Body of pancreas (tissue), 4 donors: Measurements from ENCODE around the gene ULK4. TPM values are rescaled to one million over a fixed set of nuclear protein-coding genes. Genes with fewer than 3 reads are reported as not detected.
"Not testable (repeated sequence)": the region's sequence is repeated elsewhere in the genome, so short reads cannot be mapped to it uniquely, and the experiment has no call there.

ENCODE experiments used
- ATAC-seq: fragments of 150-250 bp; one replicate; pipeline ENCODE4 v1.9.1; 2016
- DNase-seq, 4 donors: peaks; one replicate each; pipeline ENCODE4 v3.0.0-alpha.2; 2019
- H3K27ac ChIP-seq, 4 donors: fragments of 200-600 bp; sonication (generic); 1 replicate in 3 of 4; 2 replicates in 1 of 4; pipeline versions ENCODE4 v1.5.1 to v1.6.1; 2016 to 2019; ENCODE audit warnings: mild to moderate bottlenecking in 1 of 4, mixed read lengths in 1 of 4, moderate library complexity in 1 of 4
- H3K27me3 ChIP-seq, 2 donors: fragments of 200-600 bp; sonication (generic); one replicate each; pipeline ENCODE4 v1.6.0; 2016; ENCODE audit warnings: mild to moderate bottlenecking in 1 of 2
- H3K36me3 ChIP-seq, 2 donors: fragments of 200-600 bp; sonication (generic); replicated peaks in 1 of 2; 2 replicates each; pipeline ENCODE4 v1.5.1; 2016; ENCODE audit warnings: low read depth in 2 of 2; ENCODE audit not compliant: insufficient read depth in 1 of 2
- H3K4me1 ChIP-seq: fragments of 200-600 bp; sonication (generic); one replicate; pipeline ENCODE4 v1.6.0; 2016
- H3K4me3 ChIP-seq, 2 donors: fragments of 200-600 bp; sonication (generic); 1 replicate in 1 of 2; 2 replicates in 1 of 2; pipeline ENCODE4 v1.5.1; 2016 to 2019
- H3K9me3 ChIP-seq, 3 donors: fragments of 200-600 bp; sonication (generic); 1 replicate in 2 of 3; 2 replicates in 1 of 3; pipeline ENCODE4 v1.5.1; 2016
- CTCF ChIP-seq, 7 experiments: fragments of 450-650 bp in 4 of 7; fragments of 200-600 bp in 3 of 7; sonication (generic) in 3 of 7; IDR thresholded peaks; one replicate each; pipeline ENCODE4 v1.5.1; 2016 to 2019; ENCODE audit warnings: antibody characterized with exemption in 7 of 7
- POLR2A ChIP-seq, 3 donors: fragments of 450-650 bp; IDR thresholded peaks; one replicate each; pipeline ENCODE4 v1.6.1; 2016; ENCODE audit warnings: antibody characterized with exemption in 3 of 3, mild to moderate bottlenecking in 2 of 3
- WGBS, 2 donors: methylation state at CpG; one replicate each; pipeline ENCODE4 v1.1.5; 2017; 5-methylcytosine and 5-hydroxymethylcytosine counted together
- intact Hi-C: fragments of 100-400 bp; cut with DNase I; formaldehyde crosslinking; loops from one replicate; pipeline ENCODE4 v1.15.1; 2023
- total RNA-seq, 2 donors: library from RNA; depleted of rRNA; stranded (reverse); fragments of >200 nt; gene quantifications; one replicate each; pipeline ENCODE4 v1.1.0, GENCODE V29; 2016

ULK4 gene
- total RNA-seq, 2 donors from 2014 or later = 7.3 to 12.5 TPM

GRCh38 chr3:41450416-41451231 lies 511.3 kb downstream of the ULK4 start:
- no peak overlapping the region for H3K4me3 ChIP-seq
- peak in 3 of 7 experiments; percentile 18 to 33 (median 29) for TF ChIP-seq CTCF (IDR thresholded peaks at IDR 0.05)
- TF ChIP-seq POLR2A (IDR thresholded peaks at IDR 0.05) = no peak
- no peaks in the 10 kb centered on the region for H3K4me1 ChIP-seq
- 59 to 67% methylated on average over 4 of the region's 4 CpGs for WGBS, 2 donors
- no peak overlapping the region for H3K27ac ChIP-seq
- DNase-seq (peak in 1 of 4 donors; percentile 12), ATAC-seq (no peak)
- H3K36me3 ChIP-seq = no peaks in the 10 kb centered on the region
- no peaks in the 10 kb centered on the region for H3K27me3 ChIP-seq
- intact Hi-C loops = no loop called here
- H3K9me3 ChIP-seq = no peaks in the 10 kb centered on the region

GRCh38 chr3:41448396-41448795 lies 513.5 kb downstream of the ULK4 start:
- H3K4me3 ChIP-seq = no peak overlapping the region
- no peaks in the 10 kb centered on the region for H3K27me3 ChIP-seq
- DNase-seq (no peak), ATAC-seq (no peak)
- H3K4me1 ChIP-seq = no peaks in the 10 kb centered on the region
- 84 to 85% methylated on average over 4 of the region's 4 CpGs for WGBS, 2 donors
- TF ChIP-seq POLR2A (IDR thresholded peaks at IDR 0.05) (no peak), CTCF (IDR thresholded peaks at IDR 0.05) (no peak)
- no peak overlapping the region for H3K27ac ChIP-seq
- intact Hi-C loops = no loop called here
- H3K36me3 ChIP-seq = no peaks in the 10 kb centered on the region
- no peaks in the 10 kb centered on the region for H3K9me3 ChIP-seq

- no peaks in the 10 kb centered on the region for H3K36me3 ChIP-seq
- no peak overlapping the region for H3K27ac ChIP-seq
- WGBS, 2 donors = 90 to 96% methylated on average over 4 of the region's 4 CpGs
- no peaks in the 10 kb centered on the region for H3K9me3 ChIP-seq
- H3K4me1 ChIP-seq = no peaks in the 10 kb centered on the region
- DNase-seq (no peak), ATAC-seq (no peak)
- intact Hi-C loops = no loop called here
- no peak for TF ChIP-seq CTCF (IDR thresholded peaks at IDR 0.05)
- TF ChIP-seq POLR2A (IDR thresholded peaks at IDR 0.05) = no peak
- no peaks in the 10 kb centered on the region for H3K27me3 ChIP-seq
- no peak overlapping the region for H3K4me3 ChIP-seq
Measured at GRCh38 chr3:41447701-41448100, 514.2 kb downstream of the ULK4 start.

- ATAC-seq, H3K36me3 ChIP-seq, H3K4me1 ChIP-seq, H3K27ac ChIP-seq, intact Hi-C loops, DNase-seq, H3K4me3 ChIP-seq, H3K9me3 ChIP-seq, H3K27me3 ChIP-seq: not testable (repeated sequence)
- 94 to 95% methylated on average over 3 of the region's 3 CpGs for WGBS, 2 donors
Measured at GRCh38 chr3:41446316-41446715, 515.6 kb downstream of the ULK4 start.

- H3K4me3 ChIP-seq = no peak overlapping the region
- H3K9me3 ChIP-seq = no peaks in the 10 kb centered on the region
- intact Hi-C loops = no loop called here
- TF ChIP-seq POLR2A (IDR thresholded peaks at IDR 0.05) (no peak), CTCF (IDR thresholded peaks at IDR 0.05) (no peak)
- DNase-seq = no peak
- no peak for ATAC-seq
- no peak overlapping the region for H3K27ac ChIP-seq
- H3K4me1 ChIP-seq = no peaks in the 10 kb centered on the region
- no peaks in the 10 kb centered on the region for H3K27me3 ChIP-seq
- H3K36me3 ChIP-seq = no peaks in the 10 kb centered on the region
- WGBS, 2 donors = 44 to 50% methylated on average over 4 of the region's 4 CpGs
Measured at GRCh38 chr3:41441568-41441967, 520.3 kb downstream of the ULK4 start.
